Progenitor cell of endocrine pancreas (in vitro differentiated cells): Measurements from ENCODE around the gene TLCD2. TPM values are rescaled to one million over a fixed set of nuclear protein-coding genes. Genes with fewer than 3 reads are reported as not detected.
"Not testable (repeated sequence)": the region's sequence is repeated elsewhere in the genome, so short reads cannot be mapped to it uniquely, and the experiment has no call there.

Source experiments
- DNase-seq: peaks from one replicate; pipeline ENCODE4 v3.0.0; 2021; ENCODE audit warnings: low spot score; ENCODE audit not compliant: unreplicated experiment
- H3K27ac Mint-ChIP-seq: 2 replicates; pipeline ENCODE4 v1.8.0; 2021; ENCODE audit warnings: mild to moderate bottlenecking, moderate library complexity, mixed read lengths
- H3K27me3 Mint-ChIP-seq: 2 replicates; pipeline ENCODE4 v1.8.0; 2021; ENCODE audit warnings: mixed read lengths
- H3K36me3 Mint-ChIP-seq: 2 replicates; pipeline ENCODE4 v1.8.0; 2022; ENCODE audit warnings: mixed read lengths; ENCODE audit not compliant: insufficient read depth
- H3K4me1 Mint-ChIP-seq: 2 replicates; pipeline ENCODE4 v1.8.0; 2021; ENCODE audit warnings: low read depth, mixed read lengths
- H3K4me3 Mint-ChIP-seq: 2 replicates; pipeline ENCODE4 v1.8.0; 2021; ENCODE audit warnings: low read depth, mild to moderate bottlenecking, moderate library complexity, mixed read lengths
- H3K9me3 Mint-ChIP-seq: 2 replicates; pipeline ENCODE4 v1.8.0; 2021; ENCODE audit warnings: low read depth, mixed read lengths
- CTCF ChIP-seq: fragments of 200-600 bp; sonication (generic); IDR thresholded peaks from one replicate; pipeline ENCODE4 v1.5.0; 2021; ENCODE audit warnings: antibody characterized with exemption, mild to moderate bottlenecking; ENCODE audit not compliant: unreplicated experiment
- total RNA-seq: library from RNA; stranded (reverse); gene quantifications from 2 replicates; pipeline ENCODE4 v1.2.1, GENCODE V29; 2021

The TLCD2 gene
- total RNA-seq, 1 donor from 2014 or later, result 2.7 TPM

GRCh38 chr17:1745513-1746020, 35.4 kb upstream of the TLCD2 start:
- Mint-ChIP-seq H3K4me3 (no peak overlapping the region), H3K36me3 (no peaks in the 10 kb centered on the region), H3K27me3 (no peaks in the 10 kb centered on the region), H3K27ac (no peak overlapping the region), H3K4me1 (peaks cover 17% of the 10 kb centered on the region), H3K9me3 (no peaks in the 10 kb centered on the region)
- no peak for DNase-seq
- TF ChIP-seq CTCF, result no peak

GRCh38 chr17:1744551-1745512, 34.7 kb upstream of the TLCD2 start:
- Mint-ChIP-seq H3K36me3 (no peaks in the 10 kb centered on the region), H3K27me3 (no peaks in the 10 kb centered on the region), H3K4me1 (peaks cover 17% of the 10 kb centered on the region), H3K9me3 (no peaks in the 10 kb centered on the region), H3K4me3 (peak overlapping the region; percentile 29), H3K27ac (no peak overlapping the region)
- no peak for TF ChIP-seq CTCF
- DNase-seq, result no peak

GRCh38 chr17:1743088-1743439, 32.9 kb upstream of the TLCD2 start:
- H3K9me3 Mint-ChIP-seq, result no peaks in the 10 kb centered on the region
- DNase-seq, result no peak
- no peak overlapping the region for H3K27ac Mint-ChIP-seq
- H3K27me3 Mint-ChIP-seq, result no peaks in the 10 kb centered on the region
- H3K4me1 Mint-ChIP-seq, result peaks cover 15% of the 10 kb centered on the region
- no peaks in the 10 kb centered on the region for H3K36me3 Mint-ChIP-seq
- TF ChIP-seq CTCF, result no peak
- peak overlapping the region; percentile 61 for H3K4me3 Mint-ChIP-seq

GRCh38 chr17:1742371-1743087, 32.4 kb upstream of the TLCD2 start, which contains the start of gene SERPINF2:
TSS of gene SERPINF2 (plus strand) at chr17:1742871. CDS start at chr17:1744996, 2,125 bp downstream.
- no peak for DNase-seq
- no peaks in the 10 kb centered on the region for H3K9me3 Mint-ChIP-seq
- no peaks in the 10 kb centered on the region for H3K36me3 Mint-ChIP-seq
- peak within 1 kb of the TSS; percentile 61 for H3K4me3 Mint-ChIP-seq
- H3K27ac Mint-ChIP-seq, result peak within 1 kb of the TSS; percentile 87
- H3K4me1 Mint-ChIP-seq, result peaks cover 20% of the 10 kb centered on the region
- TF ChIP-seq CTCF, result no peak
- H3K27me3 Mint-ChIP-seq, result no peaks in the 10 kb centered on the region

GRCh38 chr17:1741899-1742298, 31.7 kb upstream of the TLCD2 start:
- not testable (repeated sequence) for H3K9me3 Mint-ChIP-seq, DNase-seq, H3K27ac Mint-ChIP-seq, H3K4me3 Mint-ChIP-seq, H3K27me3 Mint-ChIP-seq, H3K36me3 Mint-ChIP-seq
- H3K4me1 Mint-ChIP-seq, result peaks cover 24% of the 10 kb centered on the region
